Right atrium auricular region (tissue), 2 donors: Measurements from ENCODE around the gene OR52M1. TPM values are rescaled to one million over a fixed set of nuclear protein-coding genes. Genes with fewer than 3 reads are reported as not detected.

Experiments used
- DNase-seq: peaks from one replicate; pipeline ENCODE4 v3.0.0-alpha.2; 2019; ENCODE audit warnings: low spot score
- H3K27ac ChIP-seq, 2 donors: fragments of 200-600 bp; sonication (generic); 1 replicate in 1 of 2; 2 replicates in 1 of 2; pipeline ENCODE4 v1.5.1; 2016 to 2019
- H3K27me3 ChIP-seq, 2 donors: fragments of 200-600 bp; sonication (generic); one replicate each; pipeline versions ENCODE4 v1.5.1 to v1.6.0; 2017 to 2019
- H3K36me3 ChIP-seq: fragments of 200-600 bp; sonication (generic); one replicate; pipeline ENCODE4 v1.5.1; 2016
- H3K4me1 ChIP-seq, 2 donors: fragments of 200-600 bp; sonication (generic); one replicate each; pipeline versions ENCODE4 v1.5.1 to v1.6.0; 2017 to 2019
- H3K4me3 ChIP-seq, 2 donors: fragments of 200-600 bp; sonication (generic); 1 replicate in 1 of 2; 2 replicates in 1 of 2; pipeline ENCODE4 v1.5.1; 2017 to 2019; ENCODE audit warnings: mild to moderate bottlenecking in 1 of 2, moderate library complexity in 1 of 2
- H3K9me3 ChIP-seq, 2 donors: fragments of 200-600 bp; sonication (generic); one replicate each; pipeline ENCODE4 v1.5.1; 2019
- CTCF ChIP-seq, 2 donors: fragments of 200-600 bp; sonication (generic); IDR thresholded peaks; one replicate each; pipeline ENCODE4 v1.5.1; 2019; ENCODE audit warnings: antibody characterized with exemption in 2 of 2
- total RNA-seq, 2 donors: library from RNA; depleted of rRNA; stranded (reverse); fragments of >200 nt; gene quantifications; one replicate each; pipeline ENCODE4 v1.1.0, GENCODE V29; 2016

OR52M1 gene
- total RNA-seq = not detected

DNA sequence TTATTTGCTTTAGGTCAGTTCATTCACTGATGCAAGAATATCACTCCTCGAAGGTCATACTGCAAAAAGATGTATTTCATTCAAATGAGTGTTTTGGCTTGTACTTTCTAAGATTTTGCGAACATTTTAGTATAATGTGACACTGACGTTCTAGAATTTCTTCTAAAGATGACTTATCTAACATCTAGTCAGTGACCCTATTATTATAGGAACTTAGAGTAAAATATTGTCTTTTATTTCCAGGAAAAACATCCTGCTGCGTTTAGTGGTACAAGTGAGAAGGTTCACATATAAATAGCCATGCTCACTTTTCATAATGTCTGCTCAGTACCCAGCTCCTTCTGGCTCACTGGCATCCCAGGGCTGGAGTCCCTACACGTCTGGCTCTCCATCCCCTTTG, at the start of gene OR52M1:
TSS of gene OR52M1 (plus strand) at position 301 of the 400 bp plus-strand sequence. CDS start at position 301, 0 bp downstream.
- Histone ChIP-seq H3K9me3 (no peaks in the 10 kb centered on the region), H3K27ac (no peak within 1 kb of the TSS), H3K4me3 (no peak within 1 kb of the TSS), H3K36me3 (no peaks in the 10 kb centered on the region), H3K4me1 (no peaks in the 10 kb centered on the region), H3K27me3 (no peaks in the 10 kb centered on the region)
- no peak for TF ChIP-seq CTCF (IDR thresholded peaks at IDR 0.05)
- DNase-seq = no peak

- no peak overlapping the region for H3K4me3 ChIP-seq
- no peak for DNase-seq
- no peak for TF ChIP-seq CTCF (IDR thresholded peaks at IDR 0.05)
- peaks cover 0 to 3% of the 10 kb centered on the region in 2 donors for H3K4me1 ChIP-seq
- no peaks in the 10 kb centered on the region for H3K36me3 ChIP-seq
- no peaks in the 10 kb centered on the region for H3K27me3 ChIP-seq
- H3K9me3 ChIP-seq = no peaks in the 10 kb centered on the region
- H3K27ac ChIP-seq = no peak overlapping the region
These were observed 49.5 kb upstream of the OR52M1 start for GRCh38 chr11:4495487-4495886.

- no peak for DNase-seq
- Histone ChIP-seq H3K36me3 (no peaks in the 10 kb centered on the region), H3K4me3 (no peak overlapping the region), H3K4me1 (peaks cover 0 to 3% of the 10 kb centered on the region in 2 donors), H3K9me3 (no peaks in the 10 kb centered on the region), H3K27ac (no peak overlapping the region), H3K27me3 (no peaks in the 10 kb centered on the region)
- no peak for TF ChIP-seq CTCF (IDR thresholded peaks at IDR 0.05)
These were observed 49.0 kb upstream of the OR52M1 start for GRCh38 chr11:4495986-4496385.

DNA sequence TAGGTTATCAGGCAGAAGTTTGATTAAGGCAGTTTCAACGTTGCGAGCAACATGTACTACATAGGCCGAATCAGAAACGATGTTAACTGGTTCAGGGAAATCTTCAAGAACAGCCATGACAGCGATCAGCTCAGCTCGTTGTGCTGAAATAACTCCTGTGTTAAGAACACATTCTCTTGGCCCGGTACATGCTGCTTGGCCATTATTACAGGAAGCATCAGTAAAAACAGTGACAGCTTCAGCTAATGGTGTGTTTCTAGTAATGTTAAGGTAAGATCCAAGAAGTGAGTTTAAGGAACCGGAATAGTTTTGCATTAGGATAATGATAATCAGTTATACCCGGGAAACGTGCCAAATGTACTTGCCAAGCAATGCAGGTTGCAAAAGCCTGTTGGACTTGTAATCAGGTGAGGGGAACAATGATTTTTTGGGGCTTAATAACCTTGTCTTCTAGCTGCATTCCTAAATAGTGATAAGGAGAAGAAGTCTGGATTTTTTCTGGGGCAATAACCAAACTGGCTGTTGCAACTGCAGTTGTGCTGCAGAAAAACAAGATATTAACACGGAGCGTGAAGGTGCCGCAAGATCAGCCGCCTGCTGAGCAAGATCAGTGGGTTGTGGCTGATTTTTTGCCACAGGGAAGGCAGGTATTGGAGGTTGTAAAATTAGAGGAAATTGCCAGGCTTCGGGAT, 48.3 kb upstream of the OR52M1 start:
- H3K4me1 ChIP-seq = peaks cover 0 to 3% of the 10 kb centered on the region in 2 donors
- TF ChIP-seq CTCF (IDR thresholded peaks at IDR 0.05) = no peak

DNA sequence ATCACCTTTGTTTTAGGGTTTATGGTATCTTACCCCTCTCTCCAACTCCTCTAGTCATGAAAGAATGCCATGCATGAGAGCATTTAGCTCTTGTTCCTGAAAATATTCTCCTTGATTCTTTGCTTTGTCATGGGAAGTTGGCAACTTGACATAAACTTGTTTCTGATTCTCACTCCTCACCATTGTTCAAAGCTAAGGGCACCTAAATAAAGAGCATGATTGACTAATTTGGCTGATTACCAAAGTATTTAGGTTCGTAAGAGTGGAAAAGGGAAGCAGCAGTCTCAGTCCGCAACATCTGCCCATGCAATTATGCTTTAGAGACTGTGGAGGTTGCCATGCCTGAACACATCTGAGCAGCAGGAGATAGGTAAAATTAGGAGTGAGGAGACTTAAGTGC, 36.1 kb upstream of the OR52M1 start:
- no peaks in the 10 kb centered on the region for H3K27me3 ChIP-seq
- TF ChIP-seq CTCF (IDR thresholded peaks at IDR 0.05) = no peak
- DNase-seq = no peak

More for the DNA sequence above, 48.3 kb upstream of the OR52M1 start:
- no peak for DNase-seq
- no peaks in the 10 kb centered on the region for H3K36me3 ChIP-seq
- no peak overlapping the region for H3K27ac ChIP-seq
- no peaks in the 10 kb centered on the region for H3K9me3 ChIP-seq
- H3K27me3 ChIP-seq = no peaks in the 10 kb centered on the region
- no peak overlapping the region for H3K4me3 ChIP-seq

More for the DNA sequence above, 36.1 kb upstream of the OR52M1 start:
- H3K27ac ChIP-seq = no peak overlapping the region
- H3K4me1 ChIP-seq = no peaks in the 10 kb centered on the region
- no peaks in the 10 kb centered on the region for H3K9me3 ChIP-seq
- H3K4me3 ChIP-seq = no peak overlapping the region
- no peaks in the 10 kb centered on the region for H3K36me3 ChIP-seq
